Heart left ventricle (tissue), 16 donors: ENCODE data around the gene ENOX2. TPM values are rescaled to one million over a fixed set of nuclear protein-coding genes. Genes with fewer than 3 reads are reported as not detected.

Source experiments
- ATAC-seq, 4 donors: fragments of 200-7000 bp; cut with Tn5 transposase; one replicate each; pipeline ENCODE4 v1.9.1; 2020 to 2022; ENCODE audit warnings: moderate library complexity in 4 of 4, mild to moderate bottlenecking in 3 of 4, moderate number of reproducible peaks in 1 of 4
- DNase-seq, 5 donors: peaks; one replicate each; pipeline ENCODE4 v3.0.0-alpha.2; 2020
- H3K27ac ChIP-seq, 12 donors: fragments of 200-600 bp; sonication (generic) in 4 of 12; one replicate each; pipeline versions ENCODE4 v1.5.0 to v1.8.0; 2016 to 2022; ENCODE audit warnings: mild to moderate bottlenecking in 2 of 12
- H3K27me3 ChIP-seq, 9 donors: fragments of 200-600 bp; sonication (generic) in 2 of 9; one replicate each; pipeline versions ENCODE4 v1.5.1 to v1.8.0; 2016 to 2022; ENCODE audit warnings: mild to moderate bottlenecking in 3 of 9
- H3K36me3 ChIP-seq, 9 donors: fragments of 200-600 bp; sonication (generic) in 2 of 9; one replicate each; pipeline versions ENCODE4 v1.5.0 to v1.8.0; 2018 to 2022; ENCODE audit warnings: mild to moderate bottlenecking in 2 of 9
- H3K4me1 ChIP-seq, 12 donors: fragments of 200-600 bp; sonication (generic) in 4 of 12; one replicate each; pipeline versions ENCODE4 v1.5.0 to v1.8.0; 2016 to 2022; ENCODE audit warnings: mild to moderate bottlenecking in 3 of 12
- H3K4me3 ChIP-seq, 12 donors: fragments of 200-600 bp; sonication (generic) in 4 of 12; one replicate each; pipeline versions ENCODE4 v1.5.0 to v1.8.0; 2017 to 2022; ENCODE audit warnings: mild to moderate bottlenecking in 9 of 12, moderate library complexity in 4 of 12
- H3K9me3 ChIP-seq, 12 donors: fragments of 200-600 bp; sonication (generic) in 4 of 12; one replicate each; pipeline versions ENCODE4 v1.5.0 to v1.8.0; 2016 to 2022; ENCODE audit warnings: mild to moderate bottlenecking in 1 of 12
- CTCF ChIP-seq, 12 donors: fragments of 200-600 bp; sonication (generic) in 4 of 12; IDR thresholded peaks; one replicate each; pipeline versions ENCODE4 v1.5.0 to v1.8.0; 2018 to 2022; ENCODE audit warnings: antibody characterized with exemption in 12 of 12, mild to moderate bottlenecking in 5 of 12
- POLR2A ChIP-seq, 2 donors: fragments of 450-650 bp; IDR thresholded peaks; one replicate each; pipeline ENCODE4 v1.6.1; 2017; ENCODE audit warnings: antibody characterized with exemption in 2 of 2, mild to moderate bottlenecking in 2 of 2, moderate library complexity in 2 of 2
- WGBS, 4 donors: extraction: QIAGEN DNeasy Blood & Tissue Kit in 2 of 4; methylation state at CpG; one replicate each; pipeline versions ENCODE4 v1.1.5 to v1.1.7; 2013 to 2018; 5-methylcytosine and 5-hydroxymethylcytosine counted together
- intact Hi-C, 10 donors: fragments of 100-400 bp; cut with DNase I; formaldehyde crosslinking; loops; one replicate each; pipeline versions ENCODE4 v1.11.1 to v1.14.2; 2022
- polyA plus RNA-seq, 2 donors: library from polyadenylated mRNA; stranded (reverse); fragments of 200-250 nt; gene quantifications; one replicate each; pipeline ENCODE4 v1.2.3, GENCODE V29; 2013
- total RNA-seq, 9 donors: library from RNA; depleted of rRNA in 2 of 9; stranded (reverse); fragments of >200 nt in 2 of 9; fragmentation: NEBNext Ultra II Directional in 3 of 9; extraction: Animal tissue kit (Norgen Biotek cat#: 25700) in 3 of 9; gene quantifications; one replicate each; pipeline versions ENCODE4 v1.1.0 to v1.2.4, GENCODE V29; 2016 to 2023
- donor health status: ischemic (EF 13 %, LVEDD 7.1; RV severe dilation, severe dysfunction).
- donor health status: healthy with polysubstance abuse.
- donor health status: DM: no; HTN: yes; CAD: no.
- donor health status: DM: no; HTN: no; CAD: no.
- donor health status: ischemic (EF 25% LVEDD 6.9; RV normal size, moderate dysfunction).
- donor health status: ischemic (EF 25% LVEDD 5.7; RV mildly dilated, moderate dysfunction).
- donor health status: healthy.
- donor health status: DM: yes; HTN: yes; CAD: no.
- donor health status: ischemic (EF 35%, LVEDD 5.7; RV mildly dilated, moderate dysfunction).
- donor health status: nonischemic (EF 11% LVEDD 7.7; RV severe dilation, severe dysfunction).
- donor health status: DM: yes; HTN: yes; CAD: no.
- donor health status: PGD.
- donor health status: ischemic (EF 29% LVEDD 5.4; RV normal size, mild dysfunction).
- donor health status: nonischemic (EF 23%, LVEDD 6.1; RV moderate dilation, normal function).

The ENOX2 gene
- total and polyA plus RNA-seq, 11 donors: 3.0 to 23.0 (median 17.4) TPM

- TF ChIP-seq POLR2A (IDR thresholded peaks at IDR 0.05) (no peak), CTCF (IDR thresholded peaks at IDR 0.05) (no peak)
- no peak for ATAC-seq
- no peak for DNase-seq
- H3K4me3 ChIP-seq: no peak overlapping the region
- peaks cover 0 to 4% (median 0%) of the 10 kb centered on the region in 9 donors for H3K27me3 ChIP-seq
- H3K4me1 ChIP-seq: no peaks in the 10 kb centered on the region
- no peak overlapping the region for H3K27ac ChIP-seq
- no peaks in the 10 kb centered on the region for H3K9me3 ChIP-seq
- WGBS, 4 donors: 56 to 65% (median 60%) methylated on average over 9 of the region's 9 CpGs
- intact Hi-C loops: no loop called here
- H3K36me3 ChIP-seq: no peaks in the 10 kb centered on the region
Observed at GRCh38 chrX:130594453-130594916, 308.5 kb downstream of the ENOX2 start.

GRCh38 chrX:130593911-130594310 is 309.1 kb downstream of the ENOX2 start:
- TF ChIP-seq CTCF (IDR thresholded peaks at IDR 0.05) (no peak), POLR2A (IDR thresholded peaks at IDR 0.05) (no peak)
- no peaks in the 10 kb centered on the region for H3K4me1 ChIP-seq
- no peak for ATAC-seq

GRCh38 chrX:130592204-130592603 is 310.8 kb downstream of the ENOX2 start:
- Histone ChIP-seq H3K4me1 (no peaks in the 10 kb centered on the region), H3K4me3 (no peak overlapping the region), H3K36me3 (no peaks in the 10 kb centered on the region), H3K27ac (no peak overlapping the region), H3K27me3 (peaks cover 0 to 4% (median 0%) of the 10 kb centered on the region in 9 donors), H3K9me3 (no peaks in the 10 kb centered on the region)
- no peak for TF ChIP-seq POLR2A (IDR thresholded peaks at IDR 0.05)
- no peak for TF ChIP-seq CTCF (IDR thresholded peaks at IDR 0.05)
- no peak for DNase-seq
- WGBS, 4 donors: 74 to 96% (median 88%) methylated on average over 1 of the region's 1 CpG
- intact Hi-C loops: no loop called here
- ATAC-seq: no peak

More at GRCh38 chrX:130593911-130594310, 309.1 kb downstream of the ENOX2 start:
- H3K9me3 ChIP-seq: no peaks in the 10 kb centered on the region
- no peak for DNase-seq
- H3K4me3 ChIP-seq: no peak overlapping the region
- H3K27ac ChIP-seq: no peak overlapping the region
- no peaks in the 10 kb centered on the region for H3K36me3 ChIP-seq
- 78 to 91% (median 83%) methylated on average over 9 of the region's 9 CpGs for whole genome bisulfite sequencing, 4 donors
- intact Hi-C loops: no loop called here
- peaks cover 0 to 4% (median 0%) of the 10 kb centered on the region in 9 donors for H3K27me3 ChIP-seq

- H3K4me1 ChIP-seq: no peaks in the 10 kb centered on the region
- peaks cover 0 to 5% (median 0%) of the 10 kb centered on the region in 12 donors for H3K9me3 ChIP-seq
- H3K4me3 ChIP-seq: no peak overlapping the region
- no peaks in the 10 kb centered on the region for H3K36me3 ChIP-seq
- intact Hi-C loops: loop anchor here in 9 of 10 donors (5.0 to 10.0 kb wide), 2 partner anchors 336 to 338 kb away; no protein-coding TSS in a partner anchor
- ATAC-seq (no peak), DNase-seq (no peak)
- peaks cover 0 to 13% (median 0%) of the 10 kb centered on the region in 9 donors for H3K27me3 ChIP-seq
- no peak for TF ChIP-seq CTCF (IDR thresholded peaks at IDR 0.05)
- no peak for TF ChIP-seq POLR2A (IDR thresholded peaks at IDR 0.05)
- no peak overlapping the region for H3K27ac ChIP-seq
Observed at GRCh38 chrX:130578906-130579305, 324.1 kb downstream of the ENOX2 start.
